Cortex of kidney (tissue), 1 donor: Measurements from ENCODE around the gene ROPN1L.
"Not testable (repeated sequence)": the region's sequence is repeated elsewhere in the genome, so short reads cannot be mapped to it uniquely, and the experiment has no call there.

Source experiments
- DNase-seq: peaks from one replicate; lab custom pipeline; 2025; lab: John Stamatoyannopoulos, UW

ROPN1L gene

DNA sequence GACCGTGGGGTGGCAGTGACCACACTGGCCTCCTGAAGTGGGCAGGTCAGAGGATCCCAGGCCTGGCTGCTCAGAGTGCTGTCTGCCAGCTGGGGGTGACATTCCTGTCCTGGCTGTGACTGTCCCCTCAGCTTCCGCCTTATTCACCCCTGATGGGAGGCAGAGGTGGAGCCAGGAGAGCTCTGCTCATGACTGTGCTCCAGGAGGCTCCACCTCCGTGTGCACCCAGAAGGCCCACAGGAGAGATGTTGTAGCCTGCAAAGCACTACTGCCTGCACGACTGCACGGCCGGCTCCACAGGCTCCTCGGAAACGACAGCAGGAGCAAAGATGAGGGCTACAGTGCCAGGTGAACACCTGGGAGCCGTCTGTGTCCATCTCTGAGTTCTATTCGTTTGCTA lies 60.9 kb downstream of the ROPN1L start:
- no peak for DNase-seq

DNA sequence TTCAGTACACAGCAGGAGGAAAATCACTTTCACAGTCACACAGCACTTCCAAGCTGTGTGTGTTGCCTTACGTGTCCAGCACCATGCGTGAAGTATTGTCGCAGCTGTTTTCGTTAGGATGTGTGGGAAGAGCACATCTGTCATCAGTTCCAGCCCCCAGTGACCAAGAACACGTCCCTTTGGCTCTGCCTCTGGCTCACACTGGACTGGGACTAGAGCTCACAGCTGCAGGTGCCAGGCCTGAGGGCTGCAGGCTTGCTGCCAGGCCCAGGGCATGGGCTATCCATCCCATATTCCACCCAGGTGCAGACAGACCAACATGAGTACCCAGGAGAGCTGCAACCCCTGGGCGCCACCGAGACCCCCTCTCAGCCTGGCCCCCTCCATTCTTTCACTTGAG lies 61.6 kb downstream of the ROPN1L start:
- DNase-seq: no peak

DNA sequence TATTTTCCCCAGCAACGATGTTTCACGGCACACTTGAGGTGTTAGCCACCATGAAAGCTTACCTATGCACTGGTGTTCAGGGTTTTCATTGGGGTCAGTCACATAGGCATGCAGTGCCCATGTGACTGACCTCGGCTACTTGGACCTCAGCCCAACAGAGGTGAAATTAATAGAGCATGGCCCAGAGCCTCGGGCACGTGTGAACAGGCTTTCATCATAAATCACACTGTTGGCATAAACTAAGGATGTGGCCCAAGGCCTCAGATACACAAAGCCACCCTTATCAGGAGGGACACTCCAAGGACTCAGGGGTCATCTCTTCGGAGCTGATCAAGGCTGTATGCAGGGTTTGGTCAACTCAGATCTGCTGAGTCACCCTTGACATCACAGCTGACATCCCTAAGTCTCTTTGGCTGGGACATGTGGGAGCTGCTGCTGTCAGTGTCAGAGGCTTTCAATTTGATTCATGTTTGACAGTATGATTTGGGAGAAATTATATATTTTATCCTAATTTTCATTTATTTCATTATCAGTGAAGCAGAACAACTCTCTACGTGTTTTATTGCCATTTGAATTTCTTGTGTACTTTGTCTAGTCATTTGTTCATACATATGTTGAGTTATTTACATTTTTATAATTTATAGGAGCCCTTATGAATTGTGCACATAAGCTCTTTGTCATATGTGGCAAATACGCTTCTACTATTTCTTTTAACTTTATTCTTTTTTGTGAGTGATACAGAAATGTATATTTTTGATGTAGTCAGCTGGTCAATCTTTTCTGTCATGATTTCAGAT lies 62.5 kb downstream of the ROPN1L start:
- DNase-seq: no peak

DNA sequence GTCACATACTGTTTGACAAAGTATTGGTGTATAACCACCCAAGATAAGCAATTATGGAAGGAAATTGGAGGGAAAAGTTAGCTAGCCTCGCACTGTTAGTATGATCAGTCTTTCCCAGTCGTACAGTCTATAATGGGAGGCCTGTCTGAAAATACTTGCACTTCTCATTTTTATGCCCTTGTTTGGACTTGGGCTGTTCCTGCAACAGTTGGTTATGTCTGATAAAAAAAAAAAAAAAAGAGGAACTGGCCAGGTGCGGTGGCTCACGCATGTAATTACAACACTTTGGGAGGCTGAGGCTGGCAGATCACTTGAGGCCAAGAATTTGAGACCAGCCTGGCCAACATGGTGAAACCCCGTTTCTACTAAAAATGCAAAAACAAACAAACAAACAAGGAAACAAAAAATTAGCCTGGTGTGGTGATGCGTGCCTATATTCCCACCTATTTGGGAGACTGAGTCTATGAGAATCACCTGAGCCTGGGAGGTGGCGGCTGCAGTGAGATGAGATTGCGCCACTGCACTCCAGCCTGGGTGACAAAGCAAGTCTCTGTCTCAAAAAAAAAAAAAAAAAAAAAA lies 63.9 kb downstream of the ROPN1L start:
- DNase-seq: no peak

DNA sequence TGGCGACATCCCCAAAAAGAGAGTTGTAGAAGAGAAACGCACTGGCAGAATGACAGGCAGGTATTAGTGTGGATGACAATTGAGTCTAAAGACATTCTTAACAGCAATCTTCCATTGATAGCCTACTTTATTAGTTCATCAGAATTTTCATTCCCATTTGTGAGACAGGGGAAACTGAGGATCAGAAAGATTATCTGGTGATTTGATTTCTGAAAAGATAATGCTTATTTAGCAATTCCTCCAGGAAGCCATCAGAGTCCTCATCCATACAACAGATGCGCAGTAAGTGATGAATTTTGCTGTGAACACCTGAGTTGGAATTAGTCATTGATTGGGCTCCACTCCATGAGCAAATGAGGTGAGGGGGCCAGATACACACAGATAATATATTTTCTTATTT lies 64.9 kb downstream of the ROPN1L start:
- DNase-seq: no peak

DNA sequence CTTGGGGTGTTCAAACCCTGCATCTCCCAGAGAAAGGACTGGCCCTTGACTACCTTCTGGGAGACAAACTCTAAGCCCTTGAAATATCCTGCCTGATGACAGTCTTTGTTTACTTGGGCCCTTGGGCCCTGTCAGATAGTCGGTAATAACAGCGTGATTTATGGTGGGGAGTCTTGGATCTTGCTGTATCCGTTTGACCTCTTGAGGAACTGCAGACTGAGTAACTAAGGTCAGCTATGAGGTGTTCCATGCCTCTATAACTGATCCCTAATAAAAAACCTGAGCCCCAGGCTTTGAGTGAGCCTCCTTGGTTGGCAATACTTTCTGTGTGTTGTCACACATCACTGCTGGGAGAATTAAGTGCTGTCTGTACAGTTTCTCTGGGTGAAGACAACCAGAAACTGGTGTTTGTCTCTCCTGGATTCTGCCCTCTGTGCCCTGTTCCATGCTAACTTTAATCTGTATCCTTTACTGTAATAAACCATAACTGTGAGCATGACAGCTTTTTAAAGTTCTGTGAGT lies 66.0 kb downstream of the ROPN1L start:
- no peak for DNase-seq

DNA sequence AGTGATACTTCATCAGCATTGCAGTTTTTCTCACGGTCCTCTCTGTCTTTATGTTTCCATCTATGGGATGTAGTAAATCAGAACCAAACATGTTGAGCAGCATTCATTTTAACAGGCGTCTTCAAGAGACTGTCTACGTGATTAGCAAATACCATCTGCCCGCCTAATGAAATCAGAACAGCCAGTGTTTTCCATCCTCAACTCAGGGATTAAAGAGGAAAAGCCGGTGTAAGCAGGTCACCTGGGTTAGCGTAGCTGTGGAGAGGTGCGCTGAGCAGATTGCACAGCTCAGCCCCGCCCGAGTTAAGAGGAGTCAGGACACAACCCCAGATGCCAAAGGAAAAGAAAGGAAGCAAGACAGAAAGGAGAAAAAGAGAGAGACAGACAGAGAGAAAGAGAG lies 67.9 kb downstream of the ROPN1L start:
- no peak for DNase-seq

DNA sequence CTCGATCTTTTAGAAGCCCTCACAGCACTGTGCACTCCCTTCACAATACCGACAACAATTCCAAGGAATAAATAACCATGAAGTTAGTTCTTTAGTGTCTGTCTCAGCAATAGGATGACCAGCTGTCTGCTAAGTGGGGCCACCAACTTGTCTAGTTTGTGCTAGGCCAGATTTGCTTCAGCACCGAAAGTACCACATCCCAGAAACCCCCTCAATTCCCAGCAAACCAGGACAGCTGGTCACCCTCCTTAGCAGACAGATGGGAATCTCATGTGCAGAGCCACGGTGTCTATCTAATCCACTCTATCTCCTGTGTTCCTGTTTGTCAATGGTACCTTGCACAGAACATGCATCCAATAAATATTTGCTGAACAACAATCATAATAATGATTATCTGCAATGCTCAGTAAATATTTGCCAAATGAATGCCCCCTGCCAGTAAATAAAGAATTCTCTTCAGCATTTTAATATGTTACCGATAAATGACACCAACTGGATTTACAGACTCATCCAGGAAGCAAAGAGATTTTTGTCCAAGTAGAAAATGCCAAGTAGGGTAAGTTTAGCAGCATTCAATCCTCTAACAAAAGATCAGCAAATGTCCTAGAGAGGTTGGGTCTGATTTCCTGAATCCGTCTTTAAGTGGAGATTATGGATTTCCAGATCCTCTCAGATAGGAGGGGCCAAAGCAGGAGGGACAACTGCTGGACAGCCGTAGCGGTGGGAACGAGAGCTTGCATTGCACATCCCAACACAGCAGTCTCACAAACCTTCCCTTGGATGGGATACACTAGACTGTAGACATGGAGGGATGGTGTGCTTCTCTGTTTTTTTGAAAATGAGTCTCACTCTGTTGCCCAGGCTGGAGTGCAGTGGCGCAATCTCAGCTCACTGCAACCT lies 70.3 kb downstream of the ROPN1L start:
- no peak for DNase-seq

DNA sequence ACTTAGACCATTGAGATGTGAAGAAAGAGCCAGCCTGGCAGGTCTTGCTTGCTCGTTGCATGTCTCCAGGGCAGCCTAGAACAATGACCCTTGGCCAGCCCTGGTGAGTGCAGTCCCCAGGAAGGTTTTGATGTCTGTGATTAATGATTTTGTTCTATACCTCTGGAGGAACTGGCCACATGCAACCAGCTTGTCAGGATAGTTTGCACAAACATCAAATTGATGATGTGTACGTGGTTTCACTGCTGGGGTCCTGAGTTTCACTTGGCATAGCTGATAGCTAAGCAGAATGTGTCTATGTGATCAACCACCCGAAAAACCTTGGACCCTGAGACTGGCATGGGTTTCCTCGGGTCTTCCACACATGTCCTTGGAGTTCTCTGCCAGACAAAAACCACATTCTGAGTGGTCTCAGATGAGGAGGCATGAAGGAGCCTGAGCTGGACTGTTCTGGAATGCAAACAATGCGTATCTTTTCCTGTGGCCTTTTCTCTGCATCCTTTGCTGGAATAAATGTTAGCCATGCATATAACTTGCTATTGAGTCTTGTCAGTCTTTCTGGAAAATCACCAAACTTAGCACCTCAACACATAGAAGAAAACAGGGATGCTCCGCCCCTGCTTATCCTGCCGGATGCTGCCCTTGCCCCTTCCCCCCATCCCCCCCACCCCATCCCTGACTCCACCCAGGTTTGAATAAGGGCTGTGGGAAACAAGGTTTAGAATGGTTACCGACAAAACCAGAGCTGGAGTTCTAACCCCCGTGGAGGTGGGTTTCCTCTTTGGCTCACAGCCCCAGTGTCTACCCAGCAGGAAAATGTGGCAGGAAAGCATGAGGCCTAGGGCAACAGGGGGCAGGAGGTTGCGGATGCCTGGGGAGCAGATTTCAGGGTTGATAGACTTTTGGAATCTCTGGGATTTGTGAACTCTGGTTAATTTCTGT lies 72.1 kb downstream of the ROPN1L start:
- no peak for DNase-seq

DNA sequence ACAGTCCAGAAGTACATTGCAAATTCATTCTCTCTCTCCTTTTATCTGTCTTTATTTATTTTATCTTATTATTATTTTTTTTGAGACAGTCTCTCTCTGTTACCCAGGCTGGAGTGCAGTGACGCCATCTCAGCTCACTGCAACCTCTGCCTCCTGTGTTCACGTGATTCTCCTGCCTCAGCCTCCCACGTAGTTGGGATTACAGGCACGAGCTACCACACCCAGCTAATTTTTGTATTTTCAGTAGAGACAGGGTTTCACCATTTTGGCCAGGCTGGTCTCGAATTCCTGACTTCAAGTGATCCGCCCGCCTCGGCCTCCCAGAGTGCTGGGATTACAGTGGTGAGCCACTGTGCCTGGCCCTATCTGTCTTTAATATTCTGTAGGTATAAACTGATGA lies 72.9 kb downstream of the ROPN1L start:
- DNase-seq: not testable (repeated sequence)
